Glomerular endothelial cell (primary cell): ENCODE measurements around the gene EPHB2. TPM values are rescaled to one million over a fixed set of nuclear protein-coding genes. Genes with fewer than 3 reads are reported as not detected.

Source experiments
- DNase-seq: peaks from one replicate; pipeline ENCODE4 v3.0.0-alpha.2; 2011; ENCODE audit warnings: low read depth, low spot score; ENCODE audit errors: extremely low read depth
- total RNA-seq: library from RNA; depleted of rRNA; stranded (reverse); fragments of >200 nt; gene quantifications from 2 replicates; pipeline ENCODE4 v1.2.3, GENCODE V29; 2015

Gene EPHB2
- total RNA-seq, 1 donor from 2014 or later: 71.1 TPM

GRCh38 chr1:22851517-22851916, 140.9 kb downstream of the EPHB2 start:
- DNase-seq: no peak

- DNase-seq: no peak
These were observed 141.6 kb downstream of the EPHB2 start for GRCh38 chr1:22852144-22852655.

GRCh38 chr1:22853651-22854185, 143.1 kb downstream of the EPHB2 start:
- no peak for DNase-seq

- DNase-seq: no peak
These were observed 144.3 kb downstream of the EPHB2 start for GRCh38 chr1:22854688-22855565.

GRCh38 chr1:22855668-22856606, 145.3 kb downstream of the EPHB2 start:
- DNase-seq: no peak

GRCh38 chr1:22857661-22858060, 147.0 kb downstream of the EPHB2 start:
- DNase-seq: no peak

- DNase-seq: no peak
These were observed 149.8 kb downstream of the EPHB2 start for GRCh38 chr1:22860414-22860800.

GRCh38 chr1:22860883-22861385, 150.3 kb downstream of the EPHB2 start:
- no peak for DNase-seq

- DNase-seq: no peak
These were observed 151.3 kb downstream of the EPHB2 start for GRCh38 chr1:22861764-22862440.

GRCh38 chr1:22862752-22863151, 152.1 kb downstream of the EPHB2 start:
- DNase-seq: no peak

- no peak for DNase-seq
These were observed 153.1 kb downstream of the EPHB2 start for GRCh38 chr1:22863766-22864165.

GRCh38 chr1:22864886-22865285, 154.2 kb downstream of the EPHB2 start:
- no peak for DNase-seq

GRCh38 chr1:22865736-22866135, 155.1 kb downstream of the EPHB2 start:
- DNase-seq: no peak

GRCh38 chr1:22866868-22867267, 156.2 kb downstream of the EPHB2 start:
- DNase-seq: no peak

- DNase-seq: no peak
These were observed 157.7 kb downstream of the EPHB2 start for GRCh38 chr1:22868331-22868730.

- no peak for DNase-seq
These were observed 158.7 kb downstream of the EPHB2 start for GRCh38 chr1:22869325-22869724.

- DNase-seq: no peak
These were observed 159.7 kb downstream of the EPHB2 start for GRCh38 chr1:22870201-22870871.

GRCh38 chr1:22872981-22873664, 162.5 kb downstream of the EPHB2 start:
- no peak for DNase-seq

GRCh38 chr1:22874785-22875184, 164.1 kb downstream of the EPHB2 start:
- no peak for DNase-seq
